ENCODE measurements around the gene CHRDL2. TPM values are rescaled to one million over a fixed set of nuclear protein-coding genes. Genes with fewer than 3 reads are reported as not detected.

The CHRDL2 gene
- total RNA-seq, 2 donors from 2014 or later, result 0.09 to 9.1 TPM

DNA sequence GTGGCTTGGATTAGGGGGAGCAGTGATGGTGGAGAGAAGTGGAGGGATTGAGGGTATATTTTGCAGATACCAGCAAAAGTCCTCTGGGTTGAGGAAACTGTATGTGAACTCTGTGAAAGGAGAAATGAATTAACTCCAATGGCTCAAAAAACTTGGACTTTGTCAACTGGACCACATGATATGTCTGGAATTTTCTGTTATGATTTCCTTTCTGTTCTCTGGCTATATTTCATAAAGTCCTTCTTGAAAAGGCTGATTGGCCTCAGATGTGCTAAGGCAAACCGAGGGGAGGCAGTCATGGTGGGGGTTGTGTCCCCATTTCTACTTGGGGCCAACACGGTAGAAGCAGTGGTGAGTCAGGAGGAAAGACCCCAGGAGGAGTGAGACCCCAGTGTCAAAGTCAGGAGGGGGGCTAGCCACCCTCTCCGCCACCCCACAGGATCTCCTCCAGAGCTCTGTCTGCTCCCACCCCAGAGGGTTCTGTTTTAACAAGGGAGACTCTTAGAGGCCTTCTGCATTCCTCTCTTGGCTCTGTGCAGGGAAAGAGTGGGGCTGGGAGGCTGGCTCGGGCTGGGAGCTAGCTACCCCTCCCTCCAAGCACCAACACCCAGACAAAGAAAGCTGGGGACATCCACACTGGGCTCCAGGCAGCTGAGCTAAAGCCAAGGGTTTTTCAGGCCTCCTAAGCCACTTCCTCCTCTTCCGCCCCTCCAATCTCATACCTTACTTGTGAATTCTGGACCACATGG is 13.8 kb downstream of the CHRDL2 start:
- no peaks in the 10 kb centered on the region for H3K27me3 ChIP-seq (replicated peaks; ENCODE audit: insufficient read depth)
- H3K36me3 ChIP-seq, result no peaks in the 10 kb centered on the region
- no peak for DNase-seq (ENCODE audit: low spot score)
- intact Hi-C loops (cut with DNase I), result no loop called here
- 67% methylated on average over 5 of the region's 5 CpGs for WGBS
- TF ChIP-seq POLR2AphosphoS5 (IDR thresholded peaks at IDR 0.05) (no peak), POLR2A (IDR thresholded peaks at IDR 0.05) (no peak)
- TF ChIP-seq, protein P1, sequence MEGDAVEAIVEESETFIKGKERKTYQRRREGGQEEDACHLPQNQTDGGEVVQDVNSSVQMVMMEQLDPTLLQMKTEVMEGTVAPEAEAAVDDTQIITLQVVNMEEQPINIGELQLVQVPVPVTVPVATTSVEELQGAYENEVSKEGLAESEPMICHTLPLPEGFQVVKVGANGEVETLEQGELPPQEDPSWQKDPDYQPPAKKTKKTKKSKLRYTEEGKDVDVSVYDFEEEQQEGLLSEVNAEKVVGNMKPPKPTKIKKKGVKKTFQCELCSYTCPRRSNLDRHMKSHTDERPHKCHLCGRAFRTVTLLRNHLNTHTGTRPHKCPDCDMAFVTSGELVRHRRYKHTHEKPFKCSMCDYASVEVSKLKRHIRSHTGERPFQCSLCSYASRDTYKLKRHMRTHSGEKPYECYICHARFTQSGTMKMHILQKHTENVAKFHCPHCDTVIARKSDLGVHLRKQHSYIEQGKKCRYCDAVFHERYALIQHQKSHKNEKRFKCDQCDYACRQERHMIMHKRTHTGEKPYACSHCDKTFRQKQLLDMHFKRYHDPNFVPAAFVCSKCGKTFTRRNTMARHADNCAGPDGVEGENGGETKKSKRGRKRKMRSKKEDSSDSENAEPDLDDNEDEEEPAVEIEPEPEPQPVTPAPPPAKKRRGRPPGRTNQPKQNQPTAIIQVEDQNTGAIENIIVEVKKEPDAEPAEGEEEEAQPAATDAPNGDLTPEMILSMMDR (IDR thresholded peaks at IDR 0.05), result no peak
- H3K9me3 ChIP-seq, result no peaks in the 10 kb centered on the region
- no peak overlapping the region for H3K4me3 ChIP-seq
- no peaks in the 10 kb centered on the region for H3K4me1 ChIP-seq (replicated peaks)
- H3K27ac ChIP-seq, result no peak overlapping the region

- no peaks in the 10 kb centered on the region for H3K9me3 ChIP-seq
- TF ChIP-seq, protein P1 (IDR thresholded peaks at IDR 0.05), result no peak
- no peak for TF ChIP-seq POLR2A (IDR thresholded peaks at IDR 0.05)
- TF ChIP-seq POLR2AphosphoS5 (IDR thresholded peaks at IDR 0.05), result no peak
- H3K36me3 ChIP-seq, result no peaks in the 10 kb centered on the region
- DNase-seq (ENCODE audit: low spot score), result no peak
- H3K4me1 ChIP-seq (replicated peaks), result no peaks in the 10 kb centered on the region
- 92% methylated on average over 7 of the region's 7 CpGs for WGBS
- no peak overlapping the region for H3K4me3 ChIP-seq
- H3K27me3 ChIP-seq (replicated peaks; ENCODE audit: insufficient read depth), result no peaks in the 10 kb centered on the region
- intact Hi-C loops (cut with DNase I), result no loop called here
- no peak overlapping the region for H3K27ac ChIP-seq
Observed at GRCh38 chr11:74714904-74715303, 16.3 kb downstream of the CHRDL2 start.

GRCh38 chr11:74713686-74714085 is 17.5 kb downstream of the CHRDL2 start:
- H3K9me3 ChIP-seq, result no peaks in the 10 kb centered on the region
- no peaks in the 10 kb centered on the region for H3K27me3 ChIP-seq (replicated peaks; ENCODE audit: insufficient read depth)
- TF ChIP-seq, protein P1 (IDR thresholded peaks at IDR 0.05), result no peak
- no peak for TF ChIP-seq POLR2A (IDR thresholded peaks at IDR 0.05)
- no peak for TF ChIP-seq POLR2AphosphoS5 (IDR thresholded peaks at IDR 0.05)
- no peak overlapping the region for H3K27ac ChIP-seq
- intact Hi-C loops (cut with DNase I), result no loop called here
- H3K36me3 ChIP-seq, result no peaks in the 10 kb centered on the region
- H3K4me1 ChIP-seq (replicated peaks), result no peaks in the 10 kb centered on the region
- no peak for DNase-seq (ENCODE audit: low spot score)
- no peak overlapping the region for H3K4me3 ChIP-seq
- WGBS, result 79% methylated on average over 4 of the region's 4 CpGs

GRCh38 chr11:74710281-74710938 is 20.8 kb downstream of the CHRDL2 start:
- Histone ChIP-seq H3K4me3 (no peak overlapping the region), H3K9me3 (no peaks in the 10 kb centered on the region), H3K36me3 (no peaks in the 10 kb centered on the region), H3K4me1 (replicated peaks) (no peaks in the 10 kb centered on the region), H3K27me3 (replicated peaks; ENCODE audit: insufficient read depth) (no peaks in the 10 kb centered on the region), H3K27ac (no peak overlapping the region)
- no peak for DNase-seq (ENCODE audit: low spot score)
- intact Hi-C loops (cut with DNase I), result no loop called here
- no peak for TF ChIP-seq POLR2A (IDR thresholded peaks at IDR 0.05)
- TF ChIP-seq, protein P1 (IDR thresholded peaks at IDR 0.05), result no peak
- TF ChIP-seq POLR2AphosphoS5 (IDR thresholded peaks at IDR 0.05), result no peak
- whole genome bisulfite sequencing, result 62% methylated on average over 8 of the region's 8 CpGs

- Histone ChIP-seq H3K4me1 (replicated peaks) (no peaks in the 10 kb centered on the region), H3K27me3 (replicated peaks; ENCODE audit: insufficient read depth) (no peaks in the 10 kb centered on the region), H3K27ac (no peak overlapping the region), H3K4me3 (no peak overlapping the region), H3K9me3 (no peaks in the 10 kb centered on the region), H3K36me3 (no peaks in the 10 kb centered on the region)
- no peak for DNase-seq (ENCODE audit: low spot score)
- WGBS, result 82% methylated on average over 3 of the region's 3 CpGs
- intact Hi-C loops (cut with DNase I), result no loop called here
- TF ChIP-seq, protein P1 (IDR thresholded peaks at IDR 0.05), result no peak
- TF ChIP-seq POLR2A (IDR thresholded peaks at IDR 0.05) (no peak), POLR2AphosphoS5 (IDR thresholded peaks at IDR 0.05) (no peak)
Observed at GRCh38 chr11:74709175-74709574, 22.1 kb downstream of the CHRDL2 start.
